GM12874 (cell line): ENCODE data around the gene KIAA0040.

Source experiments
- CTCF ChIP-seq: IDR thresholded peaks from 2 replicates; pipeline ENCODE4 v1.5.1; 2011; ENCODE audit warnings: low read depth, mild to moderate bottlenecking, control low read depth, low read length, moderate library complexity; ENCODE audit not compliant: insufficient read depth

The KIAA0040 gene

GRCh38 chr1:175132436-175132835, 60.1 kb downstream of the KIAA0040 start:
- no peak for TF ChIP-seq CTCF

GRCh38 chr1:175131095-175131494, 61.5 kb downstream of the KIAA0040 start:
- no peak for TF ChIP-seq CTCF

GRCh38 chr1:175130649-175131045, 61.9 kb downstream of the KIAA0040 start:
- no peak for TF ChIP-seq CTCF

GRCh38 chr1:175129997-175130648, 62.5 kb downstream of the KIAA0040 start:
- no peak for TF ChIP-seq CTCF

- TF ChIP-seq CTCF, result no peak
Measured at GRCh38 chr1:175129644-175129996, 63.0 kb downstream of the KIAA0040 start.

GRCh38 chr1:175129182-175129581, 63.4 kb downstream of the KIAA0040 start:
- TF ChIP-seq CTCF, result no peak

GRCh38 chr1:175128523-175128922, 64.1 kb downstream of the KIAA0040 start:
- no peak for TF ChIP-seq CTCF
